ENCODE results near the gene ACAT1.

DNA sequence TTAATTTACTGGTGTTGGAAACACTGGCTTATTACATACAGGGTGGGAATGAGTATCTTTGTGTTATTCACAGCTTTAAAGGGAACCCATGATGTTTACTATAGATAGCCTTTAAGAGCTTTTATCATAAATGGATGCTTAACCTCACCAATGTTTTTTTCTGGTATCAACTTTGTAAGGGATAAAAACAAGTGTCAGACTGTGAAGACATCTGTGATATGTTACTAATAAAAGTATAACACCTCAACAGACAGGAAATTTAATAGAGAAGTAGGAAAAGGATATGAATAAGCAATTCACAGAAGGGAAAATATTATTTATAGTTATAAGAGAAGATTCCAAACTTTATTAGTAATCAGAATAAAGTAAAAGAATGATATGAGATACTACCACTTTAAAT, 46.3 kb downstream of the ACAT1 start:
- TF ChIP-seq, protein P1, sequence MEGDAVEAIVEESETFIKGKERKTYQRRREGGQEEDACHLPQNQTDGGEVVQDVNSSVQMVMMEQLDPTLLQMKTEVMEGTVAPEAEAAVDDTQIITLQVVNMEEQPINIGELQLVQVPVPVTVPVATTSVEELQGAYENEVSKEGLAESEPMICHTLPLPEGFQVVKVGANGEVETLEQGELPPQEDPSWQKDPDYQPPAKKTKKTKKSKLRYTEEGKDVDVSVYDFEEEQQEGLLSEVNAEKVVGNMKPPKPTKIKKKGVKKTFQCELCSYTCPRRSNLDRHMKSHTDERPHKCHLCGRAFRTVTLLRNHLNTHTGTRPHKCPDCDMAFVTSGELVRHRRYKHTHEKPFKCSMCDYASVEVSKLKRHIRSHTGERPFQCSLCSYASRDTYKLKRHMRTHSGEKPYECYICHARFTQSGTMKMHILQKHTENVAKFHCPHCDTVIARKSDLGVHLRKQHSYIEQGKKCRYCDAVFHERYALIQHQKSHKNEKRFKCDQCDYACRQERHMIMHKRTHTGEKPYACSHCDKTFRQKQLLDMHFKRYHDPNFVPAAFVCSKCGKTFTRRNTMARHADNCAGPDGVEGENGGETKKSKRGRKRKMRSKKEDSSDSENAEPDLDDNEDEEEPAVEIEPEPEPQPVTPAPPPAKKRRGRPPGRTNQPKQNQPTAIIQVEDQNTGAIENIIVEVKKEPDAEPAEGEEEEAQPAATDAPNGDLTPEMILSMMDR (IDR thresholded peaks at IDR 0.05 in 8 of 11, conservative IDR thresholded peaks at IDR 0.05 in 3 of 11): no peak
- TF ChIP-seq POLR2A (IDR thresholded peaks at IDR 0.05): no peak
- TF ChIP-seq POLR2AphosphoS5 (IDR thresholded peaks at IDR 0.05): no peak
